SK-N-SH treated with all-trans-retinoic acid at 6 μM for 48 hours (cell line): ENCODE measurements around the gene HIF1A.

Experiments used
- ISL1 ChIP-seq: fragments of 250-450 bp; sonication (Bioruptor Pico); IDR thresholded peaks from 2 replicates; pipeline ENCODE4 v2.1.2; 2022; ENCODE audit warnings: mild to moderate bottlenecking, moderate library complexity
- OSR1 ChIP-seq: fragments of 250-450 bp; sonication (Bioruptor Pico); IDR thresholded peaks from 2 replicates; pipeline ENCODE4 v1.8.0; 2022; ENCODE audit warnings: moderate library complexity, mild to moderate bottlenecking, inconsistent platforms
- RARB ChIP-seq: fragments of 250-450 bp; sonication (Bioruptor Pico); IDR thresholded peaks from 2 replicates; pipeline ENCODE4 v1.8.0; 2021; ENCODE audit warnings: mild to moderate bottlenecking, moderate library complexity
- SNAI2 ChIP-seq: fragments of 250-450 bp; sonication (Bioruptor Pico); IDR thresholded peaks from 2 replicates; pipeline ENCODE4 v1.5.0; 2020; ENCODE audit warnings: mild to moderate bottlenecking, moderate library complexity
- ZFP3 ChIP-seq: fragments of 250-450 bp; sonication (Bioruptor Pico); IDR thresholded peaks from 2 replicates; pipeline ENCODE4 v1.5.0; 2020; ENCODE audit warnings: mild to moderate bottlenecking, moderate library complexity
- ZNF565 ChIP-seq: fragments of 450-650 bp; formaldehyde crosslinking; conservative IDR thresholded peaks from 2 replicates; pipeline ENCODE4 v1.5.0; 2020; ENCODE audit warnings: low read depth, mild to moderate bottlenecking, moderate library complexity

GRCh38 chr14:61659582-61659981 is 35.7 kb upstream of the HIF1A start:
- TF ChIP-seq SNAI2 (CRISPR knock-in tag) (no peak), RARB (no peak), ZFP3 (CRISPR knock-in tag) (no peak), OSR1 (CRISPR knock-in tag) (no peak), ISL1 (no peak), ZNF565 (CRISPR knock-in tag) (no peak)
